ENCODE results near the gene DACH1. TPM values are rescaled to one million over a fixed set of nuclear protein-coding genes. Genes with fewer than 3 reads are reported as not detected.

DACH1 gene
- total and polyA plus RNA-seq, 3 experiments from 2014 or later: not detected

GRCh38 chr13:71408416-71408815, 458.6 kb downstream of the DACH1 start:
- no peaks in the 10 kb centered on the region for H3K4me1 Mint-ChIP-seq
- no peak overlapping the region for H3K4me3 Mint-ChIP-seq
- Histone ChIP-seq H3K4me1 (ENCODE audit: insufficient read depth, low read length) (no peaks in the 10 kb centered on the region), H3K36me3 (ENCODE audit: insufficient read depth, low read length) (no peaks in the 10 kb centered on the region), H3K27ac (ENCODE audit: low read depth, low read length) (no peak overlapping the region), H3K4me3 (ENCODE audit: low read length) (no peak overlapping the region), H3K27me3 (ENCODE audit: insufficient read depth, low read length, poor library complexity, severe bottlenecking) (no peaks in the 10 kb centered on the region), H3K9me3 (ENCODE audit: low read length) (no peaks in the 10 kb centered on the region)
- peaks cover 0 to 25% (median 2%) of the 10 kb centered on the region in 5 donors for H3K9me3 Mint-ChIP-seq
- H3K27me3 Mint-ChIP-seq: no peaks in the 10 kb centered on the region
- H3K36me3 Mint-ChIP-seq: no peaks in the 10 kb centered on the region
- DNase-seq: no peak
- ChIA-PET POLR2A (no interaction called here), CTCF (no interaction called here)
- no peak overlapping the region for H3K27ac Mint-ChIP-seq

- no peaks in the 10 kb centered on the region for H3K9me3 ChIP-seq (ENCODE audit: low read length)
Measured at GRCh38 chr13:71399631-71400215, 467.3 kb downstream of the DACH1 start.

GRCh38 chr13:71396149-71396548, 470.9 kb downstream of the DACH1 start:
- H3K4me1 Mint-ChIP-seq: no peaks in the 10 kb centered on the region
- no peak overlapping the region for H3K27ac ChIP-seq (ENCODE audit: low read depth, low read length)
- ChIA-PET CTCF (no interaction called here), POLR2A (no interaction called here)
- H3K9me3 ChIP-seq (ENCODE audit: low read length): no peaks in the 10 kb centered on the region
- peaks cover 0 to 17% (median 3%) of the 10 kb centered on the region in 5 donors for H3K9me3 Mint-ChIP-seq
- H3K4me3 Mint-ChIP-seq: no peak overlapping the region
- no peak overlapping the region for H3K27ac Mint-ChIP-seq
- no peaks in the 10 kb centered on the region for H3K4me1 ChIP-seq (ENCODE audit: insufficient read depth, low read length)
- H3K36me3 ChIP-seq (ENCODE audit: insufficient read depth, low read length): no peaks in the 10 kb centered on the region
- DNase-seq: no peak
- no peak overlapping the region for H3K4me3 ChIP-seq (ENCODE audit: low read length)
- no peaks in the 10 kb centered on the region for H3K36me3 Mint-ChIP-seq
- H3K27me3 Mint-ChIP-seq: no peaks in the 10 kb centered on the region
- no peaks in the 10 kb centered on the region for H3K27me3 ChIP-seq (ENCODE audit: insufficient read depth, low read length, poor library complexity, severe bottlenecking)

More at GRCh38 chr13:71399631-71400215, 467.3 kb downstream of the DACH1 start:
- ChIA-PET POLR2A (no interaction called here), CTCF (no interaction called here)
- Histone ChIP-seq H3K36me3 (ENCODE audit: insufficient read depth, low read length) (no peaks in the 10 kb centered on the region), H3K4me1 (ENCODE audit: insufficient read depth, low read length) (no peaks in the 10 kb centered on the region), H3K27ac (ENCODE audit: low read depth, low read length) (no peak overlapping the region), H3K4me3 (ENCODE audit: low read length) (no peak overlapping the region), H3K27me3 (ENCODE audit: insufficient read depth, low read length, poor library complexity, severe bottlenecking) (no peaks in the 10 kb centered on the region)
- Mint-ChIP-seq H3K9me3 (peaks cover 0 to 9% (median 2%) of the 10 kb centered on the region in 5 donors), H3K27ac (no peak overlapping the region), H3K36me3 (no peaks in the 10 kb centered on the region), H3K4me1 (no peaks in the 10 kb centered on the region), H3K27me3 (no peaks in the 10 kb centered on the region), H3K4me3 (no peak overlapping the region)
- no peak for DNase-seq

- peaks cover 2 to 13% (median 5%) of the 10 kb centered on the region in 5 donors for H3K9me3 Mint-ChIP-seq
- POLR2A ChIA-PET: no interaction called here
- no peak overlapping the region for H3K4me3 ChIP-seq (ENCODE audit: low read length)
- H3K36me3 ChIP-seq (ENCODE audit: insufficient read depth, low read length): no peaks in the 10 kb centered on the region
- CTCF ChIA-PET: no interaction called here
- H3K27me3 Mint-ChIP-seq: no peaks in the 10 kb centered on the region
- no peaks in the 10 kb centered on the region for H3K9me3 ChIP-seq (ENCODE audit: low read length)
- H3K36me3 Mint-ChIP-seq: no peaks in the 10 kb centered on the region
- no peaks in the 10 kb centered on the region for H3K4me1 Mint-ChIP-seq
- no peak overlapping the region for H3K27ac Mint-ChIP-seq
- DNase-seq: no peak
- no peak overlapping the region for H3K27ac ChIP-seq (ENCODE audit: low read depth, low read length)
- no peaks in the 10 kb centered on the region for H3K4me1 ChIP-seq (ENCODE audit: insufficient read depth, low read length)
- no peak overlapping the region for H3K4me3 Mint-ChIP-seq
- no peaks in the 10 kb centered on the region for H3K27me3 ChIP-seq (ENCODE audit: insufficient read depth, low read length, poor library complexity, severe bottlenecking)
Measured at GRCh38 chr13:71395053-71395452, 472.0 kb downstream of the DACH1 start.

GRCh38 chr13:71394176-71394575, 472.8 kb downstream of the DACH1 start:
- H3K4me3 Mint-ChIP-seq: no peak overlapping the region
- H3K36me3 ChIP-seq (ENCODE audit: insufficient read depth, low read length): no peaks in the 10 kb centered on the region
- no peak overlapping the region for H3K27ac Mint-ChIP-seq
- H3K4me3 ChIP-seq (ENCODE audit: low read length): no peak overlapping the region
- H3K4me1 ChIP-seq (ENCODE audit: insufficient read depth, low read length): no peaks in the 10 kb centered on the region
- ChIA-PET POLR2A (no interaction called here), CTCF (no interaction called here)
- H3K9me3 ChIP-seq (ENCODE audit: low read length): no peaks in the 10 kb centered on the region
- no peak for DNase-seq
- H3K27ac ChIP-seq (ENCODE audit: low read depth, low read length): no peak overlapping the region
- no peaks in the 10 kb centered on the region for H3K27me3 ChIP-seq (ENCODE audit: insufficient read depth, low read length, poor library complexity, severe bottlenecking)
- no peaks in the 10 kb centered on the region for H3K36me3 Mint-ChIP-seq
- peaks cover 2 to 13% (median 7%) of the 10 kb centered on the region in 5 donors for H3K9me3 Mint-ChIP-seq
- no peaks in the 10 kb centered on the region for H3K27me3 Mint-ChIP-seq
- H3K4me1 Mint-ChIP-seq: no peaks in the 10 kb centered on the region

Measured in CD8-positive, alpha-beta memory T cell (primary cell).